Ammon's horn (tissue), 1 donor: Measurements from ENCODE around the gene TKT.

Source experiments
- DNase-seq: peaks from one replicate; pipeline ENCODE4 v3.0.0-alpha.2; 2016; ENCODE audit warnings: low spot score

TKT gene

GRCh38 chr3:53180305-53181023, 75.4 kb downstream of the TKT start:
- DNase-seq: peak; percentile 56

DNA sequence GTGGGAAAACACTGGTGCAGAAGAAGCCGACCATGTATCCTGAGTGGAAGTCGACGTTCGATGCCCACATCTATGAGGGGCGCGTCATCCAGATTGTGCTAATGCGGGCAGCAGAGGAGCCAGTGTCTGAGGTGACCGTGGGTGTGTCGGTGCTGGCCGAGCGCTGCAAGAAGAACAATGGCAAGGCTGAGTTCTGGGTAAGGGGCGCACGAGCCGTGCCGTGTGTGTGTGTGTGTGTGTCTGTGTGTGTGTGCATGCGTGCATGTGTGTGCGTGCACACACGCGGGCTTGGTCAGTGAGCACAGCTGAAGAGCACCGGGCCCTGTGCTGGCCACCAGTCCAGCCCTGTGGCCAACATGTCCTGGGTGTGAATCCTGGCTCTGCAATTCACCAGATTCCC, 76.2 kb downstream of the TKT start:
- DNase-seq: no peak

DNA sequence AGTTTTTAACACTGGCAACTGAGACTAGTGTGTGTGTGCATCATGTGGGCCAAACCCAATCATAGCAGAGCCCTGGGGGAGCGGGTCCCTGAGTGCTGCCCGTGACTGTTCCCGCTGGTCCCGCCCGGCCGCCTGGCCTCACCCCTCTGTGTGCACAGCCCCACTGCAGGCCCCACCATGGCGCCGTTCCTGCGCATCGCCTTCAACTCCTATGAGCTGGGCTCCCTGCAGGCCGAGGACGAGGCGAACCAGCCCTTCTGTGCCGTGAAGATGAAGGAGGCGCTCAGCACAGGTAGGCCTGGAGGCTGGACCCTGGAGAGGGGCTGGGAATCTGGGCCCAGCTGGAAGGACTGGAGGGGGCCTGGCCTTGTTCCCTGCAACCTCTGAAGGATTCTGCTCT, 77.6 kb downstream of the TKT start:
- DNase-seq: no peak

DNA sequence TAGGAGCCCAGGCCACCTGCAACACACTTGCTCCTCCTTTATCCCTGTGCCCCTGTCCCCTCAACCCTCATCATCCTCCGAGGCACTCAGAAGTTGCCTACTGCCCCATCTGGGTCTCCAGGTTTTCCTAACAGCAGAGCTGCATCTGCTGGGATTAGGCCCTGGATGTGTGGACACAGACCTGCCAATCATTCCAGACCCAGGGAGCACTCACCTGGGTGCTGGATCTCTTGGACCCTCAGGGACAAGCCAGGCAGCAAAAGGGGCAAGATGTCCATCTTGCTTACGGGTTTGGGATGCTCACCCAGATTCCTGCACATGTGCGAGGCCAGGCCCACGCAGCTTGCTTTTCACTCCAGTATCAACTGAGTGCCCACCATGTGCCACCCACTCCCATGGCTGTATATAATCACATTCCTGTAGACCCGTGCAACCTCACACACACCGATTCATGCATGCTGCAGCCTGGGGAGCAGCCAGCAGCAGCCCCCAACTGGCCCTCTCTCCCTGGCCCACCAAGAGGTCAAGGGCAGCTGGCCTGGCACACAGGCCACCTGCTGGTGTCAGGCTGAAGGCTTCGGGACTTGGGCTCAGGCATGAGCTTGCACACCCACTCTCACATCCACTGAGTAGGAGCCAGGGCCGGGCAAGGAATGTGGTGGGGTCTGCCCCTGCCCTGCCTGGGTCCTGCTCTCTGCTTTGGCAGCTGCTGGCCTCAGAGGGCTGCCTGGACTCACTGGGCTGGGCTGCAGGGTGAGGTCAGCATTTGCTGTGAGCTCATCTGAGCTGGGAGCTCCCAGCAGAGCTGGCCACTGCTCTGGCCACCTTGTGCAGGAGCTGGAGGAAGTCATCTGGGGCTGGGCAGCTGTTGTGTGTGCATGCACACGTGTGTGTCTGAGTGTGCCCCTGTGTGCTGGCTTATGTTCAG, 79.9 kb downstream of the TKT start:
- DNase-seq: no peak
